Activated CD4-positive, CD25-positive, alpha-beta regulatory T cell treated with anti-CD3 and anti-CD28 coated beads, Interleukin-2, amount 50 U/mL, for 24 hours (primary cell): Measurements from ENCODE around the gene CACNB4.
"Not testable (repeated sequence)": the region's sequence is repeated elsewhere in the genome, so short reads cannot be mapped to it uniquely, and the experiment has no call there.

ENCODE experiments used
- ATAC-seq, 2 donors: fragments of 150-1000 bp; cut with Tn5 transposase; one replicate each; pipeline ENCODE4 v1.10.0; 2021; ENCODE audit warnings: mild to moderate bottlenecking in 1 of 2, moderate library complexity in 1 of 2

The CACNB4 gene

DNA sequence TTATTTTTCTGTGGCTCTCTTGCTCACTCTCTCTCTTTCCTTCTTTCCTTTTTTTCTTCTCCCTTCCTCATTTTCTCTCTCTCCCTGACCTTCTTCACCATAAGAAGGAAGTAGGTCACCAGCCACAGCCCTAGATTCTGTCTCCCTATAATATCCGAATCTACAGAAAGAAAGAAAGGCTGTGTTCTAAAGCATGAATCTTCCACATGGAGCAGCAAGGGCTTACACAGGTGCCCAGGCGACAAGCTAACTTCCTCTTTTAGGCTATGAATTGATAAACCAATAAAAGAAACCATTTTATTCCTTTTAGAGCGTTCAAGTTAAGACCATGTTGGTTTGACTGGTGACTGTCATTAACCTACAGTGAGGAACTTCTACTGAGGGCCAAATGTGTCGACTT is 49.3 kb downstream of the CACNB4 start:
- ATAC-seq: no peak

DNA sequence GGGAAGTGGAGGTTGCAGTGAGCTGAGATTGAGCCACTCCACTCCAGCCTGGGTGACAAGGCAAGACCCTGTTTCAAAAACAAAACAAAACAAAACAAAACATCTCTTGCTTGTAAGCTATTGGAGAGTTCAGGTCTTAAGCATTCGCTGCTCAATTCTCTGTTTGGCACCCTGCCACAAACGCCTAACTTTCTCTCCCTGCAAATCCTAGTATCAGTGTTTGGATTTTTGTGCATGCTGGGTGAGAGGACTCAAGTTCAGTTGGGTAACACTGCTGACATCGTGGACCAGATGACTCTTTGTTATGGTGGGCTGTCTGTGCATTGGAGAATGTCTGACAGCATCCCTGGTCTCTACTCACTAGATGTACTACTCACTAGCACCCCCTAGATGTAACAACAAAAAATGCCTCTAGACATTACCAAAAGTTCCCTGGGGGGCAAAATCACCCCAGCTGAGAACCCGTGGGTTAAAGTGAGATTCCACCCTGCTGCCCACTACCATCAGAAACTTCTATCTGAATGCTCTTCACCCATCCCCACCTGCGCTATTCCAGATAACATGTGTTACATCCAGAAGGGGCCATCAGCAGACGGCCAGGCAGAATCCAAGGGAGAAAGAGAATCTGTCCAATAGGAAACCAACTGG is 50.9 kb downstream of the CACNB4 start:
- peak in 1 of 2 donors; percentile 13 for ATAC-seq

DNA sequence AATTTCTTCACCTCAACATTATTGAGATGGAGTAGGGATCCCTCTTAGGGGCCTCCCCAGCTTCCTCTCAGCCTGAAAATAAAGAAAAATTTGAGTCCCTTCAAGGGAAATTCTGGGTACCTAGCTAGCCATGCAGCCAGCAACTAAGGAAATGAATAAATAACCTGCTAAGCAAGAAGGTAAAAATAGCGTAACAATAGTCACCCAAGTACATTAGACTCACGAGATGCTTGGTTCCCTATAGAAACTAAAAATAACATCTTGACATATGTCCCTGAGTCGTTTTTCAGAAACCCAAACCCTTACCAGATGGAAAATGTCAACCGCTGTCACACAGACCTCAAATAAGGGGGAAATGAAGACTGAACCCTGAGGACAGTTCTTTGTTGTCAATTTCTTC is 51.9 kb downstream of the CACNB4 start:
- peak in 1 of 2 donors; percentile 24 for ATAC-seq

DNA sequence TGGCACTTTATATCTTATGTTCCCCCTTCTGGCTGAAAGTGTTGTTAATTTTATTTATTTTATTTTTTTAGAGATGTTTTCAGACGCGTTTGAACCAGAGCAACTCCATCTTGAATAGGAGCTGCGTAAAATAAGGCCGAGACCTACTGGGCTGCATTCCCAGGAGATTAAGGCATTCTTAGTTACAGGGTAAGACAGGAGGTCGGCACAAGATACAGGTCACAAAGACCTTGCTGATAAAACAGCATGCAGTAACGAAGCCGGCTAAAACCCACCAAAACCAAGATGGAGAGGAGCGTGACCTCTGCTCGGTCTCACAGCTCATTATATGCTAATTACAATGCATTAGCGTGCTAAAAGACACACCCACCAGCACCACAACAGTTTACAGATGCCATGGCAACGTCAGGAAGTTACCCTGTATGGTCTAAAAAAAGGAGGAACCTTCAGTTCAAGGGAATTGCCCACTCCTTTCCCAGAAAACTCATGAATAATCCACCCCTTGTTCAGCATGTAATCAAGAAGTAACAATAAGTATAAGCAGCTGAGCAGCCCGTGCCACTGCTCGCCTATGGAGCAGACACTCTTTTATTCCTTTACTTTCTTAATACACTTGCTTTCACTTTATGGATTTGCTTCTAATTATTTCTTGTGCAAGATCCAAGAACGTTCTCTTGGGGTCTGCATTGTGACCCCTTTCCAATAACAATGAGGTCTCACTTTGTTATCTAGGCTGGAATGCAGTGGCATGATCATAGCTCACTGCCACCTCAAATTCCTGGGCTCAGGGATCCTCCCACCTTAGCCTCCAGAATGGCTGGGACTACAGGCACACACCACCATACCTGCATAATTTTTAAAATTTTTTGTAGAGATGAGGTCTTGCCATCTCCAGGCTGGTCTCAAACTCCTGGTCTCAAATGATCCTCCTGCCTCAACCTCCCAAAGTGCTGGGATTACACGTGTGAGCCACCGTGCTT is 55.9 kb downstream of the CACNB4 start:
- no peak for ATAC-seq

DNA sequence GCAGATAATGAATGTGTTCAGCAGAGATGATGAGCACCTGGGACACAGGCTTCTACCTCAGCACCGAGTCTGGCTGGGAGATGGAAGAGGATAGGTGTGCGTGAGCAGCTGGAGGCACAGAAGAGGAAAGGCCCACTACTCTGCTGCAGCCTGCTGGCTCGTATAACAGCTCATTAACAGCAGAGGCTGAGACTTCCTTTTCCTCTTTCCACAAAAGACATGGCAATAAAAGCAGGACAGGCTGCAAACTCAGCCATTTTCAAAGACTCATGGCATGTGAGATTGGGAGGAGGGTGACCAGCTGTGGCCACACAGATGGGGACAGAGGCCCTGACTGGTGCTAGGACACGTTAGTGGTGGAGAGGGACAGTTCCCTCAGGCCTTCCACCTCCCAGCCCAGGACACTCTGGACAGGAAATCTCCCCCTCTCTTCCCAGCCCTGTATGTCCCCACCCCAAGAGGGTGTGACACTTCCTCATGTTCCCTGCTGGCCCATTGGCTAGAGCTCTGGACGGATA is 60.3 kb downstream of the CACNB4 start:
- ATAC-seq: no peak

DNA sequence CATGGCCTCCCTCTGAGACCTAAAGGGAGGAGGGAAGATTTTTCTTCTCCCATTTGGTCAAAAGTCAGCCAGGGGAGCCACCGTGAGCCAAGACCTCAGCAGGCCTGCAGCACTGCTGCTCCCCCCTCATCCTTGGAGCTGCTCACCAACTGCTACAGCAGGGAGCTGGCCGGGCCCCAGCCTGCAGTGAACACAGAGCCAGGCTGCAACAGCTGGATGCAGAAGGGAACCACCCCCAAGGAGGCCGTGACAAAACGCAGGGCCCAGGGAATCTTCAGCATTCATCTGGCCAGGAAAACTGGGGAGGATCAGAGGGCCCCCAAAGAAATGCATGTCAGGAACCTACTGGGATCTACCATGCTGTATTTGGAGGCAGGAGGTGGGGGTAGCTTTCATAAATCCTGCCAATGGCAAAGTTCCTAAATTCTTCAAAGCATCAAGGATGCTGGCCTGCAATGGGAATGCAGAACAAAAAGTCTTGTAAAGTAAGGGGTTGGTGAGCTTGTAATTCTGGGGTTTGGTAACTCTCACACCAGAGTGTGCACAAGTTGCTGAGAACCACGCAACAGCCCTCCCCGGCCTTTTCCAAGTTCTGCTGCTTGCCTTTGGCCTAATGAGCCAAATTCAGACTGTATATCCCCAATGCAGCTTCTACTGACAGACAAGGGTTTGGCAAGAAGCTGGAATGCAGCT is 61.0 kb downstream of the CACNB4 start:
- no peak for ATAC-seq

DNA sequence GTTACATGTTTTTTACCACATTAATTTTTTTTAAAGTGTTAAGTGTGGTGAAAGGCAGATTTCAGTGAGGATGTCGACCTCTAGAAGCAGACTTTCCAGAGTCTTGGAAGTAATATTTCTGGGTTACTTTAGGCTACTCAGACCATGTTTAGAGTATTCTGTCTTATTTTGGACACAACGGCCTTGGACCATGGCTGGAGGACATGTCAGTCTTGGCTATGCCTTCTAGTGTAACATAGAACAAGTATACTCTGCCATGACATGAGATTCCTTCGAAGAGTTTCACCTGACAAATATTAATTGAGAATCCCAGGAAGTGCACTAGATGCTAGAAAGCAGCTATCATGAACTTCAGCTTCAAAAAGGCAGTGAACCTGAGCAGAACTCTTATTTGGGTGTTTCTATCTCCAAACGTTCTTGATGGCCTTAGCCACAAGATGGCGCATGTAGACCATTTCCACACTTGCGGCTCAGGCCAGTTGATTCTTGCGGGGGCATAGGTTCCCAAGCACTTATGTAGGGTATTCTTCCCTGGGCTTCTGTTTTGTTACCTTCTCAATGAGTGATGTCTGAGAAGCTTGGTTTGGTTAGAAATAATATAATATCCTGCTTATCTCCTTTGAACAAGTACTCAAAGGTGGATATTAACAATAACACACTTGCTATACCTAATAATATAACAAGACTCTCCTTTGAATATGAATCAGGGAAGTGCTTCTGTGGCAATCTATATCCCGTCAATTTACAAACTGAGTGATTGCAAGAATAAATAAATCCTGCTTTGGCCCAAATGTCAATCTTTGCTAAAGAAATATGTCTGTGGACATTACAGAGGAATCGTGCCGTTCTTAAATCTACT is 62.0 kb downstream of the CACNB4 start:
- peak in 1 of 2 donors; percentile 51 for ATAC-seq

DNA sequence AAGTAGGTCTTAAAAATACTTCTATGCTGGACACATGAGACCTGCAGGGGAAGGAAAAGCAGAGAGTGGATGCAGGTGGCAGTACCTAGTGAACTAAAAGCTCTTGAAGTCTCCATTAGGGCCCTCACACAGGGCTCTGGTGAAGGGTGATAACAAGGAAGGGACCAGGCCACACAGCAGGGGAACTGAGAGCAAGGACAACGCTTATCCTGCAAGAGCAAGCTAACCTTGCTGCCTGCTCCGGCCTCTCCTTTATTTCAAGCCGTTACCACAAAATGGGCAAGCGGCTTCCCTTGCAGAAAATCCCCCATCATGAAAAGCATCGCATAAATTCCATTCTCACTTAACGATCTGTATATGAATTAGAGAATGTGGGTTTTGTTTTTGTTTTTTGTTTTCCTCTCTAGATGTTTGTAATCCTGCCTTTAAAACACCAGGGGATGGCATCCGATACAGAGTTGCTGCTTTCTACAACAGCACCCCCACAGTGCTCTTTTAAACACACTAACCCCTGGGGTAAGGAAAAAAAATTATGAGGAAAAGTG is 64.5 kb downstream of the CACNB4 start:
- ATAC-seq: no peak

DNA sequence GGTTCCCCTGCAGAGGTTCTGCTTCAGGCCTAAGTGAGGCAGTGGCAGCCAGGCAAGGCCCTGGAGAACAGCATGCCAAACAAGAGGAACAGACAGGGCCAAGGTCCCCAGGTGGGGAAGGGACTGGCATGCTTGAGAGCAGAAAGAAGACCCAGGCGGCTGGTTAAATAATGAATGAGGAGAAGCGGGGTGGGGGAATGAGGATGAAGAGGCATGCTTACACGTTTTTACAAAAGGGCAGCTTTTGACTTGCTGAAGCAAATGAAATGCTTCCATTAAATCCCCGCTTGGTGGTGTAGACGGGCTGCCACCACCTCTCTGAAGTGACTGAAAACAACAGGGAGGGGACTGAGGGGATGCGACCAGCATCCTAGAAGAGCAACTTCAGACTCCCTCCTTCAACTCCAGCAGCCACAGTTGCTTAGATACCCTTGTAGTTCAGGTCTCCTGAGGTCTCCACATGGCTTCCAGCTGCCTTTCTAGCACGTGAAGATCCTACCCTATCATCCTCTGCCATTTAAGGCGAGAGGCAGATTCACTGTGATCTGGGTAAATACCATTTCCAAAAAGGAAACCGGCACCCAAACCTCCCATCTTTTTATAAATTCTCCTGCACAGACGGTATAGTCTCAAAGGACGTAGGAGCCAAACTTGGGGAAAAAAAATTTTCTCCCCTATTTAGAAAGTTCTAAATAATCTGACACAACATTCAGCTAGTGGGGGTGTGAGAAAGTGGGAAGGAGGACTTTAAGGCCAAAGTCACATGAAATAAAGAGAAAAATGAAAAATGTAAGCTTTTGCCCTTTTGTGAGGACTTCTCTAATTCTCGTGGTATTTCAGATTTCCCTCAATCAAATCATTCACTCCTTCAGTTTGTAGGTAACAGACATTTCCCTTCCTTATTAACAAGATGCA is 65.6 kb downstream of the CACNB4 start:
- ATAC-seq: no peak

DNA sequence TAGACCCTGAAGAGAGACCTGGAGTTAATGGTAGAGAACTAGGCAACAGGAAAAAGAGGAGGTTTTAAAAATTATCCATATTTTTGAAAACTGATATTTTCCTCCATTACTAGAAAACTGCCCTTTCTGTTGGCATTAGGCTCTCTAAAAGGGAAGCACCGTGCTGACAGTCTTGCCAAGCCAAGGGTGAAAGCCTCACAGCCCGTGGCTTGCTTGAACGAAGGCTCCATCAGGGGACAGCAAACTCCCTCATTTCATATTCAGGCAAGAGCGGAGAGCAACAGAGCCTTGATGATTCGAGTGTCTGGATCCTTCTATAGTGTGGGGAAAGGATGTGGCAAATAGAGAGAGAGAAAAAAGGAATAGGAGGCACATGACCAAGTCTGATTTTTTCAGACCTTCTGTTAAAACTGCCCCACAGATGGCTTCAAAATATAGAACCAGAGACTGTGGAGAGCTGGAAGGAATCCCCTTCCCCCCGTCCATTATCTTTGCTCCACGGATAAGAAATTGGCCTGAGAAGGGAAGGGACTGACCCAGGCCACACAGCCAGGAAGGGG is 67.0 kb downstream of the CACNB4 start:
- no peak for ATAC-seq

DNA sequence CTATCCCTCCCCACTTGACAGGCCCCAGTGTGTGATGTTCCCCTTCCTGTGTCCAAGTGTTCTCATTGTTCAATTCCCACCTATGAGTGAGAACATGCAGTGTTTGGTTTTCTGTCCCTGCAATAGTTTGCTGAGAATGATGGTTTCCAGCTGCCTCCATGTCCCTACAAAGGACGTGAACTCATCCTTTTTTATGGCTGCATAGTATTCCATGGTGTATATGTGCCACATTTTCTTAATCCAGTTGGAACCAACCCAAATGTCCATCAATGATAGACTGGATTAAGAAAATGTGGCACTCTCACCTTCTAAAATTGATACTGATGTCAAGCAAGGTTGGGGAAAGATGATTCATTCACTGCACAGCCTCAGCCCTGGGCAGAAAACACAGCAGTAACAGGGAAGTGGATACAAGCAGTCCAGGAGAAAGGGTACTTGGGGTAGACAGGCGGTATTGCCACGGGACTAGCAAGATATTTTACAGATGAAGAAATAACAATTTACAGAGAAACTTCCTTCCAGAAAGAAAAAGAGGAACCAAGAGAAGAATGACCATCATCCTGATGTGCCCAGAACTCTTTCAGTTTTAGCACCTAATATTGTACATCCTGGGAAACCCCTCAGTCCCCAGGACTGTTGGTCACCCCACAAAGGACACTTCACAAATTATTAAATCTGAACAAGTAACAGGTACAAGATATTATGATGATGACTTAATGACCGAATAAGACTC is 68.1 kb downstream of the CACNB4 start:
- not testable (repeated sequence) for ATAC-seq

DNA sequence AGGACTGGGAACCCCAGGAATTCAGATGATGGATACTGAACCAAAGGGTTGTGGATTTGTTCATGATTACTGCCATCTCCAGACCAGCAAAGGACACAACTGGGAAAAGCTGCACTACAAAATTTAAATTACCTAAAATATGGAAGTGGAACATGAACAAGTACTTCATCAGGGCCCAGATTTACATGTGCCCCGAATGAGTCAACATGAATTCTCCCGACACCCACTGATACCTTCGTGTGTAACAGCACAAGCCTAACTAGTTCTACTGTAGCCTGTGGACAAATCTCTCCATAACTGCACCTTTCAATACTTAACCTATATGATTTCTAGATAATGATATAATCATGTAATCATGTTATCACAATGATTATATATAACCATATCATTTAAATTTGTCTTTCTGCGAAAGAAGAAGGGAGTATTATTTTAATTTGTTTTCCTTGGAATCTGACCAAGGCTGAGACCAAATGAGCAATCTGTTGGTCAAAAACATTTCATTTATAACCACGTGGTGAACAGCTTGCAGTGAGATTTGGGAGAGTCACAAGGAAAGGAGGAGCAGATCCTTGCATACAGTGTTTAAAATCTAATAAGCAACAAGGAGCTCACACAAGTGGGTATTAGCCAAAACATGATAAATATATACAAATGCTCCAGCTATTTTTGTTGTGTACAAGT is 70.5 kb downstream of the CACNB4 start:
- no peak for ATAC-seq

DNA sequence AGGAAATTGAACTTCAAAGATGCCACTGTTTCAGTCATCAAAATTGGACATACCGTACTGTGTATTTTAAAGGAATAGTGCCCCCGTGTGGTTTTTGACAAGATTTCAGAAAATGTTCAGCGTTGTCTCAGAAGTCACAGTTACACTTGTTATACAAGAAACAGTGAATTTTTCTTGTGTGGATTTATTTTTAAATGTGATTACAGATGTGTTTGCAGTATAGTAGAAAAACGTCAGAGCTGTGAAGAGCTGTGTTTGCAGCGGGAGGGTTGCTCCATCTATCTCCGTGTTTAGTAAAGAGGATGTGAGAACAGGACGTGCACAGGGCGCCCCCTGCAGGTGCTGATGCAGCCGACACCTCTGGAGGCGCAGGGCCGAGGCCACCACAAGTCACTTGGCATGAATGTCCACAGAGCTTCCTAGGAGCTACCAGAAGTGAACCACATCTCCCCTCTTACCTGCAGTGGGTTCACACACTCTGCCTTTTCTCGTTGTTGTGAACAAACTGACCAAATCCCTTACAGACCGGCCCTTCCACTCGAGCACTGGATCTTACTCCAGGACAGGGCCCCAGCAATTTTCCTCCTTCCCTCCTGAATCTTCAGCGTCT is 73.1 kb downstream of the CACNB4 start:
- peak; percentile 85 to 88 for ATAC-seq

DNA sequence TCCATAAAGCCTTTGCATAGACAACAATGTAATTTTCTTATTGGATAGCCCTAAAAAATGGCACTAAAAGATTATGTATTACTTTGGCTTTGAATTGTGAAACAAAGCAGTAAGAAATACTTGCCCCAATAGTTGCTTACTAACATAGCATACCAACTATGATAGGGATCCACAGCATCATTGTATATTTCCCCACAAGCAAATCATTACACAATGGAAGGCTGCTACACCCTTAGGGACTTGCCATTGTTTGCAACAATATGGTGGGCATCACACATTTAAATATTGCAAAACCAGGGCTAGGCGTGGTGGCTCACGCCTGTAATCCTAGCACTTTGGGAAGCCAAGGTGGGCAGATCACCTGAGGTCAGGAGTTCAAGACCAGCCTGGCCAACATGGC is 74.4 kb downstream of the CACNB4 start:
- ATAC-seq: no peak

DNA sequence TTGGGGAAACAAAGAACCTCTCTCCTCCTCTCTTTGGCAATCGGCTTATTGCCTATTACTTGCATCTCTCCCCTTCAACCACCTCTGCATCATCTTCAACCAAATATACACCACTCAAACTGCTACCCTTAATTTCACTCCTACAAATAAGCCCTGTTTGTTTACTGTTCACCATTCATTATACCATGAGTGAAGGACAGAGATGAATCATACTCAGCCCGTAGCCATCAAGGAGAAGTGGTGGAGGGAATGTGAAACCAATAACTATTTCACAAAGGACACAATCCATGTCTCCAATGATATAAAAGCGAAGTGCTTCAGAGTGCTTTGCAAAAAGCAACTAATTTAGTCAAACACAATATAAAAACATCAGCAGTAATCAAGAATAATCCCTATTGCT is 76.8 kb downstream of the CACNB4 start:
- no peak for ATAC-seq

DNA sequence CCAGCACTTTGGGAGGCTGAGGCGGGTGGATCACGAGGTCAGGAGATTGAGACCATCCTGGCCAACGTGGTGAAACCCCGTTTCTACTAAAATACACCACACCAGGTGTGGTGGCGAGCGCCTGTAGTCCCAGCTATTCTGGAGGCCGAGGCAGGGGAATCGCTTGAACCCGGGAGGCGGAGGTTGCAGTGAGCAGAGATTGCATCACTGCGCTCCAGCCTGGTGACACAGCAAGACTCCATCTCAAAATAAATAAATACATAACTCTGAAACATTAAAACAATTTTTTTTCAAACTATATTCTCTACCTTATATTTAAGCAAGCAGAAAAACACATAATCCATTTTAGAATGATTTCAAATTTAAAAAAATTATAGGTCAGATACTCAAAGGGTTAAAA is 77.8 kb downstream of the CACNB4 start:
- not testable (repeated sequence) for ATAC-seq

DNA sequence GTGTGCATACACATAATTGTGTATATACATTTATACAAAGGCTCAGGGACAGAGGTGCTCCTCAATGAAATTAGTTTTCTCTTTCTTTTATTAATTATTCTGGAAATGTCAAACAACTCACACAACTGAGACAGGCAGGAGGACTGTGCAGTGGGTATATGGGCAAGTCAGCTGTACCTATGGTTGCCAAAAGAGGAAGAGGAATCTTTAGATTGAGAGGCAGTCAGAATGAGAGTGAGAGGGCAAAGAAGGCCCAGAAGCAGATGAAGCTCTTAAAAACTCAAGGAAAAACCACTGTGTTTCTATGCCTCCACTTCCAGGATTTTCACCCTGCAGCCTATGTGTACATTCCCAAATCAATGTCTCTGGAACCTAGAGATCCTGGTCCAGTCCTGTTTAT is 79.1 kb downstream of the CACNB4 start:
- no peak for ATAC-seq
